ENCODE results near the gene CHD3. TPM values are rescaled to one million over a fixed set of nuclear protein-coding genes. Genes with fewer than 3 reads are reported as not detected.
A peak's percentile ranks its signal among the peaks of the same experiment; 100 is the strongest.

The CHD3 gene
- total and polyA plus RNA-seq, 2 of the 13 experiments (the other 11 are each of a cell fraction or from before 2014, with no cell fraction given): 2.7 to 3.7 TPM

DNA sequence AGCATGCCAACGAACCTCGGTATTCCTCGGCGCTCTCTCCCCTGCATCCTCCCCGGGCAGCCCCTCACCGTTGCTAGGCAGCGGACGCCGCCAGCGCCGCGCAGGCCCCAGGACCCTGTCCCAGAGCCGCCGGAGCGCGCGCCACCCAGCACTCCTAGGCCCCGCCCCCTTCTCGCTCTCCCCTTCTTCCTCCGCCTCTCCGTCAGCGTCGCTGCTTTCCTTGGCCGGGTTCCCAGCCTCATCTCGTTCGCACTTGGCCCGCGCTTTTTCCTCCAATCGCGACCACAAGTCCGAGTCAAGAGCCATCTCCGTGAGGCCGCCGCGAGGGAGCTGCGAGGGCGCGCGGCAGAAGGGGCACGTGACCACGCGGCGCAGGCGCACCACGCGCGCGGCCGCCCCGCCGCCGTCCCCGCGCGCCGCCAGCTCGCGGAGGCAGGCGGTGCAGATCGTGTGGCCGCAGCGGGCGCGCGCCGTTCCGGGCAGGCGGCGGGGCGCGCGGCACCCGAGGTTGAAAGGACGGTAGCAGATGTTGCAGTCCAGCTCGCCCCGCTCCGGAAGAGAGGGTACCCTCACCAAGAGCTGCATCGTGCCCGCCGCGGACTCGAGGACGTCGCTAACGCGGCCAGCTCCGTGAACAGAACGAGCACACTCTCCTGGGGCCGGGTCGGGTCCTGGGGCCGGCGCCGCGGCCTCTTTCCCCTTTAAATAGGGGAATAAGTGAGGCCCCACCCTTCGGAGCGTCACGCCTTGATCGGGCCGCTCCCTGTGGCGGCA is 27.2 kb downstream of the CHD3 start, which contains the start of gene RNF227 (continued):
- 0 out of 2 replicates have a peak, but pooled peaks have one; percentile 45 for TF ChIP-seq DNMT3B (CRISPR knock-in tag; conservative IDR thresholded peaks at IDR 0.05)
- TF ChIP-seq, protein P1, sequence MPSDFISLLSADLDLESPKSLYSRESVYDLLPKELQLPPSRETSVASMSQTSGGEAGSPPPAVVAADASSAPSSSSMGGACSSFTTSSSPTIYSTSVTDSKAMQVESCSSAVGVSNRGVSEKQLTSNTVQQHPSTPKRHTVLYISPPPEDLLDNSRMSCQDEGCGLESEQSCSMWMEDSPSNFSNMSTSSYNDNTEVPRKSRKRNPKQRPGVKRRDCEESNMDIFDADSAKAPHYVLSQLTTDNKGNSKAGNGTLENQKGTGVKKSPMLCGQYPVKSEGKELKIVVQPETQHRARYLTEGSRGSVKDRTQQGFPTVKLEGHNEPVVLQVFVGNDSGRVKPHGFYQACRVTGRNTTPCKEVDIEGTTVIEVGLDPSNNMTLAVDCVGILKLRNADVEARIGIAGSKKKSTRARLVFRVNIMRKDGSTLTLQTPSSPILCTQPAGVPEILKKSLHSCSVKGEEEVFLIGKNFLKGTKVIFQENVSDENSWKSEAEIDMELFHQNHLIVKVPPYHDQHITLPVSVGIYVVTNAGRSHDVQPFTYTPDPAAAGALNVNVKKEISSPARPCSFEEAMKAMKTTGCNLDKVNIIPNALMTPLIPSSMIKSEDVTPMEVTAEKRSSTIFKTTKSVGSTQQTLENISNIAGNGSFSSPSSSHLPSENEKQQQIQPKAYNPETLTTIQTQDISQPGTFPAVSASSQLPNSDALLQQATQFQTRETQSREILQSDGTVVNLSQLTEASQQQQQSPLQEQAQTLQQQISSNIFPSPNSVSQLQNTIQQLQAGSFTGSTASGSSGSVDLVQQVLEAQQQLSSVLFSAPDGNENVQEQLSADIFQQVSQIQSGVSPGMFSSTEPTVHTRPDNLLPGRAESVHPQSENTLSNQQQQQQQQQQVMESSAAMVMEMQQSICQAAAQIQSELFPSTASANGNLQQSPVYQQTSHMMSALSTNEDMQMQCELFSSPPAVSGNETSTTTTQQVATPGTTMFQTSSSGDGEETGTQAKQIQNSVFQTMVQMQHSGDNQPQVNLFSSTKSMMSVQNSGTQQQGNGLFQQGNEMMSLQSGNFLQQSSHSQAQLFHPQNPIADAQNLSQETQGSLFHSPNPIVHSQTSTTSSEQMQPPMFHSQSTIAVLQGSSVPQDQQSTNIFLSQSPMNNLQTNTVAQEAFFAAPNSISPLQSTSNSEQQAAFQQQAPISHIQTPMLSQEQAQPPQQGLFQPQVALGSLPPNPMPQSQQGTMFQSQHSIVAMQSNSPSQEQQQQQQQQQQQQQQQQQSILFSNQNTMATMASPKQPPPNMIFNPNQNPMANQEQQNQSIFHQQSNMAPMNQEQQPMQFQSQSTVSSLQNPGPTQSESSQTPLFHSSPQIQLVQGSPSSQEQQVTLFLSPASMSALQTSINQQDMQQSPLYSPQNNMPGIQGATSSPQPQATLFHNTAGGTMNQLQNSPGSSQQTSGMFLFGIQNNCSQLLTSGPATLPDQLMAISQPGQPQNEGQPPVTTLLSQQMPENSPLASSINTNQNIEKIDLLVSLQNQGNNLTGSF (CRISPR knock-in tag; IDR thresholded peaks at IDR 0.05): peak; percentile 81
- peak; percentile 85 for TF ChIP-seq CBFB (CRISPR knock-in tag; IDR thresholded peaks at IDR 0.05)
- no peak for TF ChIP-seq SIN3B (IDR thresholded peaks at IDR 0.05; ENCODE audit: low read length)
- no peak for TF ChIP-seq BCL6 (CRISPR knock-in tag; IDR thresholded peaks at IDR 0.05)
- no peak for TF ChIP-seq ZNF615 (CRISPR knock-in tag; IDR thresholded peaks at IDR 0.05; ENCODE audit: borderline replicate concordance)
- TF ChIP-seq HNRNPL (IDR thresholded peaks at IDR 0.05; ENCODE audit: low read depth, low read length): no peak
- no peak for TF ChIP-seq RFXANK (CRISPR knock-in tag; IDR thresholded peaks at IDR 0.05)
- TF ChIP-seq, protein P2, sequence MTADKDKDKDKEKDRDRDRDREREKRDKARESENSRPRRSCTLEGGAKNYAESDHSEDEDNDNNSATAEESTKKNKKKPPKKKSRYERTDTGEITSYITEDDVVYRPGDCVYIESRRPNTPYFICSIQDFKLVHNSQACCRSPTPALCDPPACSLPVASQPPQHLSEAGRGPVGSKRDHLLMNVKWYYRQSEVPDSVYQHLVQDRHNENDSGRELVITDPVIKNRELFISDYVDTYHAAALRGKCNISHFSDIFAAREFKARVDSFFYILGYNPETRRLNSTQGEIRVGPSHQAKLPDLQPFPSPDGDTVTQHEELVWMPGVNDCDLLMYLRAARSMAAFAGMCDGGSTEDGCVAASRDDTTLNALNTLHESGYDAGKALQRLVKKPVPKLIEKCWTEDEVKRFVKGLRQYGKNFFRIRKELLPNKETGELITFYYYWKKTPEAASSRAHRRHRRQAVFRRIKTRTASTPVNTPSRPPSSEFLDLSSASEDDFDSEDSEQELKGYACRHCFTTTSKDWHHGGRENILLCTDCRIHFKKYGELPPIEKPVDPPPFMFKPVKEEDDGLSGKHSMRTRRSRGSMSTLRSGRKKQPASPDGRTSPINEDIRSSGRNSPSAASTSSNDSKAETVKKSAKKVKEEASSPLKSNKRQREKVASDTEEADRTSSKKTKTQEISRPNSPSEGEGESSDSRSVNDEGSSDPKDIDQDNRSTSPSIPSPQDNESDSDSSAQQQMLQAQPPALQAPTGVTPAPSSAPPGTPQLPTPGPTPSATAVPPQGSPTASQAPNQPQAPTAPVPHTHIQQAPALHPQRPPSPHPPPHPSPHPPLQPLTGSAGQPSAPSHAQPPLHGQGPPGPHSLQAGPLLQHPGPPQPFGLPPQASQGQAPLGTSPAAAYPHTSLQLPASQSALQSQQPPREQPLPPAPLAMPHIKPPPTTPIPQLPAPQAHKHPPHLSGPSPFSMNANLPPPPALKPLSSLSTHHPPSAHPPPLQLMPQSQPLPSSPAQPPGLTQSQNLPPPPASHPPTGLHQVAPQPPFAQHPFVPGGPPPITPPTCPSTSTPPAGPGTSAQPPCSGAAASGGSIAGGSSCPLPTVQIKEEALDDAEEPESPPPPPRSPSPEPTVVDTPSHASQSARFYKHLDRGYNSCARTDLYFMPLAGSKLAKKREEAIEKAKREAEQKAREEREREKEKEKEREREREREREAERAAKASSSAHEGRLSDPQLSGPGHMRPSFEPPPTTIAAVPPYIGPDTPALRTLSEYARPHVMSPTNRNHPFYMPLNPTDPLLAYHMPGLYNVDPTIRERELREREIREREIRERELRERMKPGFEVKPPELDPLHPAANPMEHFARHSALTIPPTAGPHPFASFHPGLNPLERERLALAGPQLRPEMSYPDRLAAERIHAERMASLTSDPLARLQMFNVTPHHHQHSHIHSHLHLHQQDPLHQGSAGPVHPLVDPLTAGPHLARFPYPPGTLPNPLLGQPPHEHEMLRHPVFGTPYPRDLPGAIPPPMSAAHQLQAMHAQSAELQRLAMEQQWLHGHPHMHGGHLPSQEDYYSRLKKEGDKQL (CRISPR knock-in tag; IDR thresholded peaks at IDR 0.05; ENCODE audit: low read depth): no peak
- peak; percentile 26; the same call in 1 of the 2 replicates for TF ChIP-seq ZNF44 (CRISPR knock-in tag; IDR thresholded peaks at IDR 0.05)
- TF ChIP-seq, protein P3, sequence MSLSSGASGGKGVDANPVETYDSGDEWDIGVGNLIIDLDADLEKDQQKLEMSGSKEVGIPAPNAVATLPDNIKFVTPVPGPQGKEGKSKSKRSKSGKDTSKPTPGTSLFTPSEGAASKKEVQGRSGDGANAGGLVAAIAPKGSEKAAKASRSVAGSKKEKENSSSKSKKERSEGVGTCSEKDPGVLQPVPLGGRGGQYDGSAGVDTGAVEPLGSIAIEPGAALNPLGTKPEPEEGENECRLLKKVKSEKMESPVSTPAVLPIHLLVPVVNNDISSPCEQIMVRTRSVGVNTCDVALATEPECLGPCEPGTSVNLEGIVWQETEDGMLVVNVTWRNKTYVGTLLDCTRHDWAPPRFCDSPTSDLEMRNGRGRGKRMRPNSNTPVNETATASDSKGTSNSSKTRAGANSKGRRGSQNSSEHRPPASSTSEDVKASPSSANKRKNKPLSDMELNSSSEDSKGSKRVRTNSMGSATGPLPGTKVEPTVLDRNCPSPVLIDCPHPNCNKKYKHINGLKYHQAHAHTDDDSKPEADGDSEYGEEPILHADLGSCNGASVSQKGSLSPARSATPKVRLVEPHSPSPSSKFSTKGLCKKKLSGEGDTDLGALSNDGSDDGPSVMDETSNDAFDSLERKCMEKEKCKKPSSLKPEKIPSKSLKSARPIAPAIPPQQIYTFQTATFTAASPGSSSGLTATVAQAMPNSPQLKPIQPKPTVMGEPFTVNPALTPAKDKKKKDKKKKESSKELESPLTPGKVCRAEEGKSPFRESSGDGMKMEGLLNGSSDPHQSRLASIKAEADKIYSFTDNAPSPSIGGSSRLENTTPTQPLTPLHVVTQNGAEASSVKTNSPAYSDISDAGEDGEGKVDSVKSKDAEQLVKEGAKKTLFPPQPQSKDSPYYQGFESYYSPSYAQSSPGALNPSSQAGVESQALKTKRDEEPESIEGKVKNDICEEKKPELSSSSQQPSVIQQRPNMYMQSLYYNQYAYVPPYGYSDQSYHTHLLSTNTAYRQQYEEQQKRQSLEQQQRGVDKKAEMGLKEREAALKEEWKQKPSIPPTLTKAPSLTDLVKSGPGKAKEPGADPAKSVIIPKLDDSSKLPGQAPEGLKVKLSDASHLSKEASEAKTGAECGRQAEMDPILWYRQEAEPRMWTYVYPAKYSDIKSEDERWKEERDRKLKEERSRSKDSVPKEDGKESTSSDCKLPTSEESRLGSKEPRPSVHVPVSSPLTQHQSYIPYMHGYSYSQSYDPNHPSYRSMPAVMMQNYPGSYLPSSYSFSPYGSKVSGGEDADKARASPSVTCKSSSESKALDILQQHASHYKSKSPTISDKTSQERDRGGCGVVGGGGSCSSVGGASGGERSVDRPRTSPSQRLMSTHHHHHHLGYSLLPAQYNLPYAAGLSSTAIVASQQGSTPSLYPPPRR (CRISPR knock-in tag; IDR thresholded peaks at IDR 0.05; ENCODE audit: borderline replicate concordance): no peak; the same call in 1 of the 2 replicates
- no peak for TF ChIP-seq CHD4 (IDR thresholded peaks at IDR 0.05; ENCODE audit: borderline replicate concordance, low read length)
- TF ChIP-seq CEBPB (IDR thresholded peaks at IDR 0.05; ENCODE audit: borderline replicate concordance, low read depth, low read length): no peak
- peak; percentile 86; the same call in 1 of the 2 replicates for TF ChIP-seq ZFP37 (CRISPR knock-in tag; IDR thresholded peaks at IDR 0.05; ENCODE audit: borderline replicate concordance)
